ENCODE results near the gene DIP2B.
A peak's percentile ranks its signal among the peaks of the same experiment; 100 is the strongest.

DIP2B gene

GRCh38 chr12:50637870-50638481 is 133.2 kb downstream of the DIP2B start:
- peak; percentile 83 for DNase-seq (ENCODE audit: low spot score)

- peak; percentile 48 for DNase-seq (ENCODE audit: low spot score)
Measured at GRCh38 chr12:50638482-50638880, 133.7 kb downstream of the DIP2B start.

GRCh38 chr12:50639721-50640120 is 134.9 kb downstream of the DIP2B start:
- no peak for DNase-seq (ENCODE audit: low spot score)

- no peak for DNase-seq (ENCODE audit: low spot score)
Measured at GRCh38 chr12:50640321-50640939, 135.6 kb downstream of the DIP2B start.

- DNase-seq (ENCODE audit: low spot score) = no peak
Measured at GRCh38 chr12:50641566-50641965, 136.8 kb downstream of the DIP2B start.

- no peak for DNase-seq (ENCODE audit: low spot score)
Measured at GRCh38 chr12:50642035-50642451, 137.3 kb downstream of the DIP2B start.

- no peak for DNase-seq (ENCODE audit: low spot score)
Measured at GRCh38 chr12:50642761-50643160, 138.0 kb downstream of the DIP2B start.

GRCh38 chr12:50647031-50647430 is 142.2 kb downstream of the DIP2B start:
- DNase-seq (ENCODE audit: low spot score) = no peak

GRCh38 chr12:50647479-50647878 is 142.7 kb downstream of the DIP2B start:
- DNase-seq (ENCODE audit: low spot score) = no peak

GRCh38 chr12:50650285-50650684 is 145.5 kb downstream of the DIP2B start:
- DNase-seq (ENCODE audit: low spot score) = no peak

- no peak for DNase-seq (ENCODE audit: low spot score)
Measured at GRCh38 chr12:50655374-50655921, 150.7 kb downstream of the DIP2B start.

- DNase-seq (ENCODE audit: low spot score) = no peak
Measured at GRCh38 chr12:50659260-50659659, 154.5 kb downstream of the DIP2B start.

- DNase-seq (ENCODE audit: low spot score) = no peak
Measured at GRCh38 chr12:50659690-50660424, 155.1 kb downstream of the DIP2B start.

GRCh38 chr12:50660425-50660822 is 155.6 kb downstream of the DIP2B start:
- DNase-seq (ENCODE audit: low spot score) = no peak

GRCh38 chr12:50661300-50662115 is 156.7 kb downstream of the DIP2B start:
- DNase-seq (ENCODE audit: low spot score) = no peak

- no peak for DNase-seq (ENCODE audit: low spot score)
Measured at GRCh38 chr12:50662116-50662510, 157.3 kb downstream of the DIP2B start.

GRCh38 chr12:50665170-50665569 is 160.4 kb downstream of the DIP2B start:
- DNase-seq (ENCODE audit: low spot score) = no peak

- DNase-seq (ENCODE audit: low spot score) = no peak
Measured at GRCh38 chr12:50665609-50666008, 160.8 kb downstream of the DIP2B start.

GRCh38 chr12:50666023-50666422 is 161.2 kb downstream of the DIP2B start:
- DNase-seq (ENCODE audit: low spot score) = no peak

- peak; percentile 51 for DNase-seq (ENCODE audit: low spot score)
Measured at GRCh38 chr12:50672158-50672557, 167.4 kb downstream of the DIP2B start.

GRCh38 chr12:50676756-50677155 is 172.0 kb downstream of the DIP2B start:
- no peak for DNase-seq (ENCODE audit: low spot score)

GRCh38 chr12:50677858-50678257 is 173.1 kb downstream of the DIP2B start:
- DNase-seq (ENCODE audit: low spot score) = peak; percentile 81
